KMS-11 (cell line): Measurements from ENCODE around the gene EPHA1.

Source experiments
- H2AFZ ChIP-seq: fragments of 200-600 bp; sonication (generic); 2 replicates; pipeline ENCODE4 v1.6.1; 2016; ENCODE audit warnings: antibody characterized with exemption, mixed run types, low read depth
- H3K27ac ChIP-seq: fragments of 200-600 bp; sonication (generic); 2 replicates; pipeline ENCODE4 v1.6.1; 2016; ENCODE audit warnings: mild to moderate bottlenecking, mixed run types
- H3K27me3 ChIP-seq: fragments of 200-600 bp; sonication (generic); 2 replicates; pipeline ENCODE4 v1.6.1; 2017; ENCODE audit warnings: mild to moderate bottlenecking, low read depth, mixed run types, moderate library complexity; ENCODE audit not compliant: insufficient read depth
- H3K36me3 ChIP-seq: fragments of 200-600 bp; sonication (generic); 2 replicates; pipeline ENCODE4 v1.6.1; 2017; ENCODE audit warnings: mild to moderate bottlenecking, mixed run types; ENCODE audit not compliant: insufficient read depth
- H3K4me1 ChIP-seq: fragments of 200-600 bp; sonication (generic); 2 replicates; pipeline ENCODE4 v1.6.1; 2016; ENCODE audit warnings: mild to moderate bottlenecking, low read depth, mixed run types; ENCODE audit not compliant: poor library complexity, severe bottlenecking
- H3K4me2 ChIP-seq: fragments of 200-600 bp; sonication (generic); 2 replicates; pipeline ENCODE4 v1.7.0; 2016; ENCODE audit warnings: mild to moderate bottlenecking, mixed run types
- H3K4me3 ChIP-seq: fragments of 200-600 bp; sonication (generic); IDR thresholded peaks from 2 replicates; pipeline ENCODE4 v1.6.1; 2017; ENCODE audit warnings: low read depth, low read length, mixed read lengths; ENCODE audit not compliant: insufficient read depth
- H3K79me2 ChIP-seq: fragments of 200-600 bp; sonication (generic); 2 replicates; pipeline ENCODE4 v1.6.1; 2016; ENCODE audit warnings: low read depth, mixed run types; ENCODE audit not compliant: insufficient read depth
- H3K9ac ChIP-seq: fragments of 200-600 bp; sonication (generic); 2 replicates; pipeline ENCODE4 v1.6.1; 2016; ENCODE audit warnings: mild to moderate bottlenecking, mixed run types
- H4K20me1 ChIP-seq: fragments of 200-600 bp; sonication (generic); 2 replicates; pipeline ENCODE4 v1.6.1; 2016; ENCODE audit warnings: mild to moderate bottlenecking, mixed run types; ENCODE audit not compliant: insufficient read depth
- CTCF ChIP-seq: fragments of 200-600 bp; sonication (generic); conservative IDR thresholded peaks from 2 replicates; pipeline ENCODE4 v1.6.1; 2017; ENCODE audit warnings: low read depth, mild to moderate bottlenecking, antibody characterized with exemption, low read length, moderate library complexity, mixed read lengths

EPHA1 gene

GRCh38 chr7:143367972-143368371, 40.7 kb downstream of the EPHA1 start:
- no peaks in the 10 kb centered on the region for H4K20me1 ChIP-seq
- H3K36me3 ChIP-seq, result no peaks in the 10 kb centered on the region
- H3K27me3 ChIP-seq, result peaks cover 6% of the 10 kb centered on the region; the same call in 1 of the 2 replicates
- H3K27ac ChIP-seq, result no peak overlapping the region
- no peak overlapping the region for H3K4me2 ChIP-seq
- no peak overlapping the region for H3K4me3 ChIP-seq
- no peak overlapping the region for H2AFZ ChIP-seq
- H3K4me1 ChIP-seq, result no peaks in the 10 kb centered on the region
- no peak overlapping the region for H3K9ac ChIP-seq
- H3K79me2 ChIP-seq, result no peaks in the 10 kb centered on the region
- TF ChIP-seq CTCF, result no peak

- Histone ChIP-seq H3K4me2 (peak overlapping the region; percentile 73; the same call in 1 of the 2 replicates), H3K9ac (no peak overlapping the region), H3K4me3 (no peak overlapping the region), H4K20me1 (no peaks in the 10 kb centered on the region), H3K36me3 (no peaks in the 10 kb centered on the region), H3K4me1 (no peaks in the 10 kb centered on the region), H3K79me2 (no peaks in the 10 kb centered on the region), H3K27ac (no peak overlapping the region), H3K27me3 (peaks cover 25% of the 10 kb centered on the region; the same call in 1 of the 2 replicates), H2AFZ (peak overlapping the region; percentile 70; the same call in 1 of the 2 replicates)
- no peak for TF ChIP-seq CTCF
These were observed 45.4 kb downstream of the EPHA1 start for GRCh38 chr7:143363016-143363937.

- H3K4me3 ChIP-seq, result no peak within 1 kb of the TSS
- H3K27me3 ChIP-seq, result peaks cover 25% of the 10 kb centered on the region; the same call in 1 of the 2 replicates
- no peaks in the 10 kb centered on the region for H3K79me2 ChIP-seq
- no peak for TF ChIP-seq CTCF
- no peaks in the 10 kb centered on the region for H4K20me1 ChIP-seq
- no peaks in the 10 kb centered on the region for H3K36me3 ChIP-seq
- no peak within 1 kb of the TSS for H3K27ac ChIP-seq
- 0 out of 2 replicates have a peak within 1 kb of the TSS, but pooled peaks have one; percentile 18 for H3K9ac ChIP-seq
- H3K4me2 ChIP-seq, result peak within 1 kb of the TSS; percentile 85
- no peaks in the 10 kb centered on the region for H3K4me1 ChIP-seq
- H2AFZ ChIP-seq, result peak within 1 kb of the TSS; percentile 96
These were observed 46.3 kb downstream of the EPHA1 start, which contains the start of gene FAM131B for GRCh38 chr7:143362131-143363015. Gene FAM131B (minus strand): TSS chr7:143362713. CDS start chr7:143362603, 110 bp downstream.

GRCh38 chr7:143361552-143362130, 47.0 kb downstream of the EPHA1 start:
- Histone ChIP-seq H3K79me2 (no peaks in the 10 kb centered on the region), H3K9ac (no peak overlapping the region), H3K27me3 (peaks cover 25% of the 10 kb centered on the region; the same call in 1 of the 2 replicates)

More at GRCh38 chr7:143361552-143362130, 47.0 kb downstream of the EPHA1 start:
- no peak overlapping the region for H3K4me3 ChIP-seq
- H3K4me1 ChIP-seq, result no peaks in the 10 kb centered on the region
- no peak for TF ChIP-seq CTCF
- H2AFZ ChIP-seq, result peak overlapping the region; percentile 96
- no peak overlapping the region for H3K27ac ChIP-seq
- peak overlapping the region; percentile 85 for H3K4me2 ChIP-seq
- H3K36me3 ChIP-seq, result no peaks in the 10 kb centered on the region
- H4K20me1 ChIP-seq, result no peaks in the 10 kb centered on the region
